GM18499 (cell line): ENCODE results near the gene PTGER1.
"Not testable (repeated sequence)": the region's sequence is repeated elsewhere in the genome, so short reads cannot be mapped to it uniquely, and the experiment has no call there.

ENCODE experiments used
- ATAC-seq: cut with Tn5 transposase; IDR thresholded peaks from one replicate; pipeline ENCODE4 v1.9.1; 2021; ENCODE audit warnings: moderate number of reproducible peaks; ENCODE audit not compliant: insufficient read depth, unreplicated experiment

Gene PTGER1

DNA sequence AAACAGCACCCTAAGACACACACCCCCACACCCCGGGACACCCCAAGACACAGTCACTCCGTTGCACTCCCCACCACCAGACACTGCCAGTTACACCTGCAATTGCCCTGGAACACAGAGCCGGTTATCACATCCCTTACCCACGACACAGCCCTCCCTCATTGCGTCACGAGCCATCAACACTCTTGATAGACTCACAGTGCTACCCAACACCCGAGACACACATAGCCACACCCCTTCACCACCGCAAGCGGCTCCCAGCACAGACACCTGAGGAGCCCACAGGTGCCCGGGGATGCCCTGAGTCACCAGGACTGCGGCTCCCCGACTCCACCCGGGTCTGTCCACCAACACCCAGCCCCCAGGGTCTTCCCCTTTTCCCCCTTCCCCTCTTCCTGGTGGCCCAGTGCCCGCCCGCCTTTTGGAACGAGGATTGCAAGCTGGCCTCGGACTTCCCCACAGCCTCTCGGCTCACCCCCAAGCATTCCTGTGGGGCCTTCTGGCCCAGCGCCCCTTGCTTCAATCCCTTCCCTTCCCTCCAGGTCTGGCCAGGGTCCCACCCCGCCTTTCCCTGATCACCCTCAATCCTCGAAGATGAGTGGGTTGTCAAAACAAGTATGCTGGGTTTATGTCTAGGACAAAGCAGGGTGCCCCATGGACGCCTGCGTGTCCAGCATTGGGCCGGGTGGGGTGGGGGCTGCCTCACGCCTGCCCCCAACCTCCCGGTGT is 1.7 kb upstream of the PTGER1 start:
- ATAC-seq, result no peak

DNA sequence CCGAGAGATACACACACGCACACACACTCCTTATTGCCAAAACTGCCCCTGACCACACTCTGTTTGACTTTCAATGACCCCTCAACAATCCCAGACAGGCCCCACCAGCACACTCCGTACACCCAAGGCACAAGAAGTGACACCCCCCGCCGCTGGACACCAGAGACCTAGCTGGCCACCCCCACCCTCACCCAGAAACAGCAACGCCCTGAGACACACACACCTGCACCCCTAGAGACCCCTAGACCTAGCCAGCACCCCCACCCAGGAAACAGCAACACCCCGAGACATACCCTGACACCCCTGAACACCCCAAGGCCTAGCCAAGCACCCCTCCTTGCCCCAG is 1.1 kb upstream of the PTGER1 start:
- ATAC-seq, result no peak

DNA sequence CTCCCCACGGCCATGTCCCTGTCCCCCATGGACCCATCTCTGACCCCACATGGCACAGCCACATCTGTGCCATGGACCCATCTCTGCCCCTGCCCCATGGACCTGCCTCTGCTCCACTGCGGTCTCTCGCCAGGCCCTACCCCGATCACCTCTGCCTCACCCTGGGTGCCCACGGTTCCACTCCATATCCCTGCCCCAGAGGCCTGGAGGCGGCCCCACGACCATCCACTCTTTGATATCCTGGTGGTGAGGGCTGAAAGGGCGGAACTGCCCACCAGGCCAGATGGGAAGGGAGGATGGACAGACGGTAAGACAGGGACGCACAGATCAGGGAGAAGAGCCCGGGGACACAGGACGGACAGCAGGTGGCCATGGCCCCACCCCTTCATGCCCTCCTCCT is 327 bp downstream of the PTGER1 start:
- ATAC-seq, result no peak

DNA sequence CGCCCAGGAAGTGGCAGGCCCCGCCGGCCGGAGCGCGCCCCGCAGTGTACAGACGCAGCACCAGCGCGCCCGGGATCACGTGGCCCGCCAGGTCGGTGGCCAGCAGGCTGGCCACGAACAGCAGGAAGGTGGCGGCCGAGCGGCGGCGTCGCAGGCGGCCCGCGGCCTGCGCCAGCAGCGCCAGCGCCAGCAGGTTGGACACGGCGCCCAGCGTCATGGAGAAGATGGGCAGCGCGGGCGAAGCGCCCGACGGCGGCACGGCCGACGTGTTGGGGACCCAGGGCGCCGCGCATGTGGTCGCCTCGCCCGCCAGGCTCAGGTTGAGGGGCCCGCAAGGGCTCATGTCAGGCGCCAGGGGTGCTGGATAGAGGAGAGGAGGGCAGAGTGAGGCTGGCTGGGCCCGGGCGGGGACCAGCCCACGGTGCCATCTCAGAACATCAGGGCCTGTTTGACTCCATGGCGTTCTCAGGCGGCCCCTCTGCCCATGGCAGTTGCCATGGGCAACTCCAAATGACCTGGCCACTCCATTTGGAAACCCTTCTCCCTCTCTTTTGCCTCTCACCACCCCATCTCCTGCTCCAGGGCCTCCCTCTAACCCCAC is 1.1 kb downstream of the PTGER1 start:
- no peak for ATAC-seq

DNA sequence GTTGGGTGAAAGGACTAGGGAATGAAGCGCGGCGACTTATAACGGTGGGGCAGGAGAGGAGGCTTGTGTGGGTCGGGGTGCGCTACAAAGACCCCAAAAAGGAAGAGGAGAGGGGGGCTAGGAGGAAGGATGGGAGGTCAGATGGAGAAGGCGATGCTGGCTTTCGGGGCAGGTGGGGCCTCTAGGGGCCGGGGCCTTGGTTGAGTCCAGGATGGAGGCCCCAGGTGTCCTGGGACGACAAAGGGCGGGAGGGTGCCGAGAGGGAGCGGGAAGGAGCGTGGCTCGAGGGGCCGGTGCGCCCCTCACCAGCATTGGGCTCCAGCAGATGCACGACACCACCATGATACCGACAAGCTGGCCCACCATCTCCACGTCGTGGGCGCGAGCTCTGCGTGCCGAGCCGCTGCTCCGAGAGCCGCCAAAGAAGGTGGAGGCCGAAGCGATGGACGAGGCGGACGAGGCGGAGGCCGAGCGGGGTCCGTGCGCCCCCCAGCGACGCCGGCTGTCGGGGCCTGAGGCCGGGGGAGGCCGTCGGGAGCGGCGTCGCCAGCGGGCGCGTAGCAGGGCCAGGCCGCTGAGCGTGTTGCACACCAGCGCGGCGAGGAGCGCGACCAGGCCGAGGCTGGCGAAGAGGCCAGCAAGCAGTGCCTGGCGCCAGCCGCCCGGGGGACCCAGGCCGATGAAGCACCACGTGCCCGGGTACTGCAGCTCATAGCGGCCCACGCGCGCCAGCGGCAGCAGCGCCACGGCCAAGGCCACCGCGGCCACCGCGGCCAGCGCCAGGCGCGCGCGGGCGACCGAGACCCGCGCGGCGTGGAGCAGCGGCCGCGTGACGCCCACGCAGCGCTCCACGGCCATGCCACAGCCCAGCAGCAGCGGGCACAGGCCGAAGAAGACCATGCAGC is 1.8 kb downstream of the PTGER1 start:
- ATAC-seq, result no peak

DNA sequence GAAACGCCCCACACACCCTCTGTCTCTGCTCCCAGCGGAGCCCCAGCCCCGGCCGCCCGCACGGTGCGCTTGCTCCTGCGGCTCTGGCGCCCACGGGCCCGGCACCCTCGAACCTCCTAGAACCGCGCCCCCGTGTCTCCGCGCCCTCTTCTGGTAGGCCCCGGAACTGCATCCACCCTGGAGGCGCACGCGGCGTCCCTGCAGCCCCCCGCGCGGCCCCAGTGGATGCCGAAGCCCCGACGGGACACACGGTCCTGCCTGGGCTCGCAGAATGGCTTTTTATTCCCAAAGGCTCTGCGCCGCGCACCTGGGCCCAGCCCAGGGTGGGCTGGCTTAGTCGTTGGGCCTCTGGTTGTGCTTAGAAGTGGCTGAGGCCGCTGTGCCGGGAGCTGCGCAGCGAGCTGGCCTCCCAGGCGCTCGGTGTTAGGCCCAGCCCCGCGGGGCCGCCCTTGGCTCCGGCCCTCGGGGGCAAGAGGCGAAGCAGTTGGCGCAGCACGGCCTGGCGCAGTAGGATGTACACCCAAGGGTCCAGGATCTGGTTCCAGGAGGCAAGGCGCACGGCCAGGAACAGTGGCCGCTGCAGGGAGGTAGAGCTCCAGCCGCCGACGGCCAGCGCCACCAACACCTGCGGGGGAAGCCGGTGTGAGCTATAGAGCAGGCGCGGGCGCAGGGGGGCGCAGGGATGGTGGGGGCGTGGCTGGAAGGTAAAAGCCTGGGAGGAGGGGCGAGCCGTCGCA is 2.8 kb downstream of the PTGER1 start:
- no peak for ATAC-seq

DNA sequence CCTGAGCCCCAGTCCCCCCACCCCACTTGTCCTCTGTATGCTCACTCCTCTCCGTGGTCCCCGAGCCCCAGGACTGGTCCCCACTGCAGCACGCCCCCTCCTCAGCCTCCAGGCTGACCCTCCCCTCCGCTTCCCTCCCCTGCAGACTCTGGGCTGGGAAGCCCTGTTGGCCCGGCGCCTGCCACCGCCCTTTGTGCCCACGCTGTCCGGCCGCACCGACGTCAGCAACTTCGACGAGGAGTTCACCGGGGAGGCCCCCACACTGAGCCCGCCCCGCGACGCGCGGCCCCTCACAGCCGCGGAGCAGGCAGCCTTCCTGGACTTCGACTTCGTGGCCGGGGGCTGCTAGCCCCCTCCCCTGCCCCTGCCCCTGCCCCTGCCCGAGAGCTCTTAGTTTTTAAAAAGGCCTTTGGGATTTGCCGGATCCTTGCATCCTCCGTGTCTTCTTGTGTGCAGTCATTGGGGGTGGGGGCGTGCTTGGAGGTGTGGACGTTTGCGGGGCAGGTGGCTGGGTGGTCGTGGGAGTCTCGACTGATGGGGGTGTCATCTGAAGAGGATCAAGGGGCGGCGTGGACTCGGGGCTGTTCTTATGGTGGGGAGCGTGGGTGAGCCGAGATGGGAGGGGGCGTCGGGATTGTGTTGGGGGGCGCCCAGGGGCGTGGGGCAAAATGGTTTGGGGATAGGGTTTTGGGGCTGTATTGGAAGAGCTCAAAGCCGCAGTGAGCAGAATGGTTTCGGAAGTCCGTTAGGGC is 3.5 kb downstream of the PTGER1 start:
- no peak for ATAC-seq

DNA sequence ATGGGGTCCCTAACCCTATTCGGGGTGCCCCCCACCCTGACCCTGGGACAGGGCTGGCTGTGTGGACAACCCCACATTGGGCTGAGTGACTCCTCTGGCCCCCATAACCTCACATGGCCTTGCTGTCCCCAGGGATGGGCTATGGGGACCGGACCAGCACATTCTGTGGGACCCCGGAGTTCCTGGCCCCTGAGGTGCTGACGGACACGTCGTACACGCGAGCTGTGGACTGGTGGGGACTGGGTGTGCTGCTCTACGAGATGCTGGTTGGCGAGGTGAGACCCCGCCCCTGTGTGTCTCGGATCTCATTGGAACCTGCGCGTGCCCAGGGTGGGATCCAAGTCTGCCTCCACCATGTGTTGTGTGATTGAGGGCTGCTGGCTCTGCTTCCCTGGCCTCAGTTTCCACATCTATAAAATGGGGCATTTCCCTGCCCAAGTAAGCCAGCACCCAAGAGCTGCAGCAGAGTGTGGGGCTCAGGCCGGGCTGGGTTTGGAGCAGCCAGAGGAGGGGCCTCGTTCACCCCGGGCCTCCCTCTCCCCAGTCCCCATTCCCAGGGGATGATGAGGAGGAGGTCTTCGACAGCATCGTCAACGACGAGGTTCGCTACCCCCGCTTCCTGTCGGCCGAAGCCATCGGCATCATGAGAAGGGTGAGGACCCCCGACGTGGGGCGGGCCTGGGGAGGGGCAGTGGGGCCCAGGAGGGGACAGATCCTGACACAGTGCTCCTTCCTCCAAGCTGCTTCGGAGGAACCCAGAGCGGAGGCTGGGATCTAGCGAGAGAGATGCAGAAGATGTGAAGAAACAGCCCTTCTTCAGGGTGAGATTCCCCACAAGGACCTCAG is 4.9 kb downstream of the PTGER1 start:
- ATAC-seq, result no peak

DNA sequence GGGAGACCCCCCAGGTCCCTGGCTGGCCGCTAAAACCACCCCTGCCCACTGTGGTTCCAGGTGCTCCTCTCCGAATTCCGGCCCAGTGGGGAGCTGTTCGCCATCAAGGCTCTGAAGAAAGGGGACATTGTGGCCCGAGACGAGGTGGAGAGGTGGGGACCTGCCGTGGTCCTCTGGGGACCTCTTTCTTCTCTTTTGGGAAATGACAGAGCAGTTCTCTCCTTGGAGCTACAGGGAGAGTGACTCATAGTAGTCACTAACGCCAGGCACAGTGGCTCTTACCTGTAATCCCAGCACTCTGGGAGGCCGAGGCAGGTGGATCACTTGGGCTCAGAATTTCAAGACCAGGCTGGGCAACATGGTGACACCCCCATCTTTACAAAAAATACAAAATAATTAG is 7.3 kb downstream of the PTGER1 start:
- no peak for ATAC-seq

DNA sequence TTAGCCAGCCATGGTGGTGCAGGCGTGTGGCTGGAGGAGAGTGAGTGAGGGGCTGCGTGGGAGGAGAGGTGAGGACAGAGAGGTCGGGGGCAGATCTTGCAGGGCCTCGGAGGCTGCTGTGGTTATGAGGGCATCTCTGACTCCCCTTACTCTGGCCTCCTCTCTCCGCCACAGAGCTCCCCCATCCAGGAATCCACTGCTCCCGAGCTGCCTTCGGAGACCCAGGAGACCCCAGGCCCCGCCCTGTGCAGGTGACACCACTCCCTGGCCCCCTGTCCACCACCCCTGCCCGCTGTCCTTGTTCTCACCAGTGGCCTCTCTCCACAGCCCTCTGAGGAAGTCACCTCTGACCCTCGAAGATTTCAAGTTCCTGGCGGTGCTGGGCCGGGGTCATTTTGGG is 7.8 kb downstream of the PTGER1 start:
- ATAC-seq, result no peak

DNA sequence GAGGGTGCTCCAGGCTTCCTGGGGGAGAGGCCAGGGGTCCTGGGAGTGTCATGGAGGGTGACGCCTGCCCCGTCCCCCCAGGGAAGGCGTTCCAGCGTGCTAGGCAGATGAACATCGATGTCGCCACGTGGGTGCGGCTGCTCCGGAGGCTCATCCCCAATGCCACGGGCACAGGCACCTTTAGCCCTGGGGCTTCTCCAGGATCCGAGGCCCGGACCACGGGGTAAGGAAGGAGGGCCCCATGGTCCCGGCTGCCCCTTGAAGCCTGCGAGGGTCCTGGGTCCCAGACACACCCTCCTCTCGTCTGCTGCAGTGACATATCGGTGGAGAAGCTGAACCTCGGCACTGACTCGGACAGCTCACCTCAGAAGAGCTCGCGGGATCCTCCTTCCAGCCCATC is 11.4 kb downstream of the PTGER1 start:
- ATAC-seq, result no peak

DNA sequence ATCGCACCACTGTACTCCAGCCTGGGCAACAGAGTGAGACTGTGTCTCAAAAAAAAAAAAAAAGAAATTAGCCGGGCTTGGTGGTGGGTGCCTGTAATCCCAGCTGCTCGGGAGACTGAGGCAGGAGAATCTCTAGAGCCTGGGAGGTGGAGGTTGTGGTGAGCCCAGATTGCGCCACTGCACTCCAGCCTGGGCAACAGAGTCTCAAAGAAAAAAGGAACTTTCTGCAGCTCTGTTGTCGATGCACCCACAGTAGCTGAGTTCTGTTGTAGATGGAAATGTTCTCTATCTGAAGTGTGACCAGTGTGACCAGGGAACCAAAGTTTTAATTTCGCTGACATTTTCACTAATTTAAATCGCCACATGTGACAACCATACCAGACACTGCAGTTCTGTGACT is 12.8 kb downstream of the PTGER1 start:
- ATAC-seq, result not testable (repeated sequence)

DNA sequence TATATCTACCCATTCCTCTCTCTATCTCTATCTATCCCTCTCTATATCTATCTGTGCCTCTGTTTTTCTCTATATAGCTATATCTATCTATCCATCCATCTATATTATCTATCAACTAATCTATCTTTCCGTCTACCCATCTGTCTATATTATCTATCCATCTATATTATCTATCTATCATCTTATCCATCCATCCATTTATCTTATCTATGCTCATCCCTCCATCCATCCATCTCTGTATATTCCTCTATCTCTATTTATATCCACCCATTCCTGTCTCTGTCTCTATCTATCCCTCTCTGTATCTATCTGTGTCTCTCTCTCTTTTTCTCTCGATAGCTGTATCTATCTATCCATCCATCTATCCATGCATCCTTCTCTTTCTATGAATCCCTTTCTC is 14.2 kb downstream of the PTGER1 start:
- no peak for ATAC-seq

DNA sequence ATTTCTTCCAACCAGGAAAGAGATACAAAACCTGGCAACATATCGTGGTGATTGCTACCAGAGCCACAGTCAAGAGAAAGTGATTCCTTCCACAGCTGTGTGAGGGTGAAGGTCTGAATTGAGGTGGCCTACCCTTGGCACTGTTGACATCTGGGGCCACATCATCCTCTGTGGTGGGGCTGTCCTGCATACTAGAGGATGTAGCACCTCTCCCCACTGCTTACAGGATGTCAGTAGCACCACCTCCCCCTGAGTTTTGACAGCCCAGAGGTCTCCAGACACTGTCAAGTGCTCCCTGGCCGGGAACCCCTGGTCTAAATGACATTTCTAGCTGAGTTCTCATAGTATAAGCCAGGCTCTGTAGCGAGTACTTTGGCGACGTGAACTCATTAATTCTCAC is 15.5 kb downstream of the PTGER1 start:
- no peak for ATAC-seq

DNA sequence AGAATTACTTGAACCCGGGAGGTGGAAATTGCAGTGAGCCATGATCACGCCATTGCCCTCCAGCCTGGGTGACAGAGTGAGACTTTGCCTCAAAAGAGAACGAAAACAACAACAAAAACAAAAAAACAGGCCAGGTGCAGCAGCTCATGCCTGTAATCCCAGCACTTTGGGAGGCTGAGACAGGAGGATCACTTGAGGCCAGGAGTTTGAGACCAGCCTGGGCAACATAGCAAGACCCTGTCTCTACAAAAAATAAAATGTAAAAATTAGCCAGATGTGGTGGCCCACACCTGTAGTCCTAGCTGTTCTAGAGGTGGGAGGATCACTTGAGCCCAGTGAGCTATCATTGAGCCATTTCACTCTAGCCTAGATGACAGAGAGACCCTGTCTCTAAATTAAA is 22.9 kb downstream of the PTGER1 start:
- ATAC-seq, result not testable (repeated sequence)

DNA sequence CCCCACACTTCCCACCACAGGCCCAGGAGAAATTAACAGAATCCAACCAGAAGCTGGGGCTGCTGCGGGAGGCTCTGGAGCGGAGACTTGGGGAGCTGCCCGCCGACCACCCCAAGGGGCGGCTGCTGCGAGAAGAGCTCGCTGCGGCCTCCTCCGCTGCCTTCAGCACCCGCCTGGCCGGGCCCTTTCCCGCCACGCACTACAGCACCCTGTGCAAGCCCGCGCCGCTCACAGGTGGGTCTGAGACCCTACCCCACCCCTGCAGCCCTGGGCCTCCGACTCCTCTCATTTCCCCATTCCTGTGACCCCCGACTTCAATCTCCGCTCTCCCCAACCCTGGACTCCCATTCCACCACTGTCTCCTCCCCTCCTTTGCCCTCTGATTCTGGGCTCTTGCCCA is 24.3 kb downstream of the PTGER1 start:
- ATAC-seq, result no peak

DNA sequence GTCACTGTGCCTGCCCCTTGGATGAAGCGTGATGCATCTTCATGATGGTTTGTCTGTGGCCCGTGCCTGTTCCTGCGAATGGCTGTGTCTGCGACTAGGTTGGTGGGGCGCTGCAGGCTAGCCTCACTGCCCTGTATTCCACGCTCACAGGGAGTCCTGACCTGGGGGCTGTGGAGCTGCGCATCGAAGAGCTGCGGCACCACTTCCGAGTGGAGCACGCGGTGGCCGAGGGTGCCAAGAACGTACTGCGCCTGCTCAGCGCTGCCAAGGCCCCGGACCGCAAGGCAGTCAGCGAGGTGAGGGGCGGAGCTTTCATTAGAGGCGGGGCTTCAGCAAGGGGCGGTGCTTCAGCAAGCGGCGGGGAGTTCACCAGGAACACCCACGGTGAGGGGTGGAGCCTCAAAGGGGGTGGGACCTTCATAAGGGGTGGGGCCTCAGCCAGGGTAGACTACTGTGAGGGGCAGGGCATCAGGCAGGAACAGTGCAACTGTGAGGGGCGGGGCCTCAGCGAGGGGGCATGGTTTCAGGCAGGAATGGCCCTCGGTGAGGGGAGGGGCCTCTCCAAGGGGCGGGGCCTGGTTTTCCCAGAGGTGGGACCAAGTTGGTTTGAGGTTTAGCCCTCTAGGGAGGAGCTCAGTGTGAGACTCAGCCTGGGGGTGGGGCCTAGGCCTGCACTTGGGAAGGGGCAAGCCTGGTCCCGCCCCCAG is 24.8 kb downstream of the PTGER1 start:
- no peak for ATAC-seq

DNA sequence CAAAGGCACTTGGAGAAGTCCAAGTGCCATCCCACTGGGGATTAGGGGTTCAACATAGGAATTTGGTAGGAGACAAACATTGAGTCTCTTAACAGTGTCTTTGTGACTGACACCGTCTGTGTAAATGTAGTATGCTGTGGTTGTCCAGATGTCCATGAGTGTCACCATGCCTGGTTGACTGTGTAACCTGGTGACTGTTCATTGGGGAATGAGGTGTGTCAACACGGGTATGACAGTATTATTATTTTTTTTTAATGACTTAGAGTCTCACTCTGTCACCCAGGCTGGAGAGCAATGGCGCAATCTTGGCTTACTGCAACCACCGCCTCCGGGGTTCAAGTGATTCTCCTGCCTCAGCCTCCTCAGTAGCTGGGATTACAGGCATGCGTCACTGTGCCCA is 25.8 kb downstream of the PTGER1 start:
- ATAC-seq, result no peak
